Fibroblast of lung (primary cell): Measurements from ENCODE around the gene TCERG1.

Experiments used
- EZH2 ChIP-seq: IDR thresholded peaks from 2 replicates; pipeline ENCODE4 v1.5.1; 2012; ENCODE audit warnings: low read length, control low read depth, mild to moderate bottlenecking; ENCODE audit errors: missing control alignments
- TF ChIP-seq, protein P1 (sequence below), 2 donors: IDR thresholded peaks in 1 of 2; conservative IDR thresholded peaks in 1 of 2; 1 replicate in 1 of 2; 2 replicates in 1 of 2; pipeline ENCODE4 v1.5.1; 2011 to 2012; ENCODE audit warnings: low read length in 2 of 2, control low read depth in 1 of 2, inconsistent platforms in 1 of 2, low read depth in 1 of 2, mild to moderate bottlenecking in 1 of 2

GRCh38 chr5:146553446-146553845, 106.3 kb downstream of the TCERG1 start:
- TF ChIP-seq, protein P1, sequence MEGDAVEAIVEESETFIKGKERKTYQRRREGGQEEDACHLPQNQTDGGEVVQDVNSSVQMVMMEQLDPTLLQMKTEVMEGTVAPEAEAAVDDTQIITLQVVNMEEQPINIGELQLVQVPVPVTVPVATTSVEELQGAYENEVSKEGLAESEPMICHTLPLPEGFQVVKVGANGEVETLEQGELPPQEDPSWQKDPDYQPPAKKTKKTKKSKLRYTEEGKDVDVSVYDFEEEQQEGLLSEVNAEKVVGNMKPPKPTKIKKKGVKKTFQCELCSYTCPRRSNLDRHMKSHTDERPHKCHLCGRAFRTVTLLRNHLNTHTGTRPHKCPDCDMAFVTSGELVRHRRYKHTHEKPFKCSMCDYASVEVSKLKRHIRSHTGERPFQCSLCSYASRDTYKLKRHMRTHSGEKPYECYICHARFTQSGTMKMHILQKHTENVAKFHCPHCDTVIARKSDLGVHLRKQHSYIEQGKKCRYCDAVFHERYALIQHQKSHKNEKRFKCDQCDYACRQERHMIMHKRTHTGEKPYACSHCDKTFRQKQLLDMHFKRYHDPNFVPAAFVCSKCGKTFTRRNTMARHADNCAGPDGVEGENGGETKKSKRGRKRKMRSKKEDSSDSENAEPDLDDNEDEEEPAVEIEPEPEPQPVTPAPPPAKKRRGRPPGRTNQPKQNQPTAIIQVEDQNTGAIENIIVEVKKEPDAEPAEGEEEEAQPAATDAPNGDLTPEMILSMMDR (conservative IDR thresholded peaks at IDR 0.05 in 1 of 2, IDR thresholded peaks at IDR 0.05 in 1 of 2; ENCODE audit: low read depth in 1 of 2, low read length in 2 of 2): no peak
- no peak for TF ChIP-seq EZH2
